Tibial nerve (tissue), 4 donors: ENCODE results near the gene ART5. TPM values are rescaled to one million over a fixed set of nuclear protein-coding genes. Genes with fewer than 3 reads are reported as not detected.
"Not testable (repeated sequence)": the region's sequence is repeated elsewhere in the genome, so short reads cannot be mapped to it uniquely, and the experiment has no call there.

Source experiments
- DNase-seq, 2 donors: peaks; one replicate each; pipeline ENCODE4 v3.0.0-alpha.2; 2019; ENCODE audit warnings: low spot score in 2 of 2
- H3K27ac ChIP-seq, 4 donors: fragments of 200-600 bp; sonication (generic) in 3 of 4; one replicate each; pipeline ENCODE4 v1.5.1; 2017 to 2019; ENCODE audit warnings: mild to moderate bottlenecking in 1 of 4
- H3K27me3 ChIP-seq, 2 donors: fragments of 200-600 bp; sonication (generic) in 1 of 2; one replicate each; pipeline versions ENCODE4 v1.5.1 to v1.6.0; 2017 to 2019
- H3K36me3 ChIP-seq, 3 donors: fragments of 200-600 bp; sonication (generic); one replicate each; pipeline ENCODE4 v1.5.1; 2018 to 2019
- H3K4me1 ChIP-seq, 4 donors: fragments of 200-600 bp; sonication (generic) in 3 of 4; one replicate each; pipeline ENCODE4 v1.5.1; 2017 to 2019
- H3K4me3 ChIP-seq, 4 donors: fragments of 200-600 bp; sonication (generic) in 3 of 4; one replicate each; pipeline ENCODE4 v1.5.1; 2017 to 2019; ENCODE audit warnings: mild to moderate bottlenecking in 1 of 4, moderate library complexity in 1 of 4
- H3K9me3 ChIP-seq, 4 donors: fragments of 200-600 bp; sonication (generic) in 3 of 4; one replicate each; pipeline ENCODE4 v1.5.1; 2017 to 2019
- EP300 ChIP-seq, 2 donors: sonication (generic); formaldehyde crosslinking; IDR thresholded peaks; one replicate each; pipeline ENCODE4 v1.6.1; 2017; ENCODE audit warnings: antibody characterized with exemption in 2 of 2, mild to moderate bottlenecking in 1 of 2
- POLR2A ChIP-seq, 2 donors: fragments of 450-650 bp; IDR thresholded peaks; one replicate each; pipeline ENCODE4 v1.6.1; 2017; ENCODE audit warnings: antibody characterized with exemption in 2 of 2, mild to moderate bottlenecking in 2 of 2, moderate library complexity in 2 of 2
- WGBS, 2 donors: methylation state at CpG; one replicate each; pipeline ENCODE4 v1.1.5; 2018; 5-methylcytosine and 5-hydroxymethylcytosine counted together
- total RNA-seq, 4 donors: library from RNA; depleted of rRNA; stranded (reverse); fragments of >200 nt; gene quantifications; one replicate each; pipeline ENCODE4 v1.1.0, GENCODE V29; 2016
- TF ChIP-seq, protein P1 (sequence below), 5 experiments: fragments of 200-600 bp in 3 of 5; fragments of 450-650 bp in 2 of 5; sonication (generic) in 3 of 5; IDR thresholded peaks; one replicate each; pipeline ENCODE4 v1.5.1; 2016 to 2019; ENCODE audit warnings: antibody characterized with exemption in 5 of 5, mild to moderate bottlenecking in 3 of 5, moderate library complexity in 2 of 5

ART5 gene
- total RNA-seq, 4 donors from 2014 or later: not detected

GRCh38 chr11:3655547-3655946 lies 13.8 kb upstream of the ART5 start:
- H3K4me1 ChIP-seq: no peaks in the 10 kb centered on the region
- no peak for TF ChIP-seq EP300 (IDR thresholded peaks at IDR 0.05)
- no peak for DNase-seq
- H3K9me3 ChIP-seq: no peaks in the 10 kb centered on the region
- H3K36me3 ChIP-seq: no peaks in the 10 kb centered on the region
- WGBS, 2 donors: 84 to 91% methylated on average over 3 of the region's 3 CpGs
- H3K4me3 ChIP-seq: no peak overlapping the region
- H3K27me3 ChIP-seq: no peaks in the 10 kb centered on the region
- H3K27ac ChIP-seq: no peak overlapping the region

GRCh38 chr11:3652514-3652913 lies 10.7 kb upstream of the ART5 start:
- WGBS, 2 donors: 56 to 94% methylated on average over 3 of the region's 3 CpGs
- not testable (repeated sequence) for H3K4me1 ChIP-seq, DNase-seq, H3K36me3 ChIP-seq, H3K27ac ChIP-seq, H3K9me3 ChIP-seq, H3K4me3 ChIP-seq
- peaks cover 0 to 11% of the 10 kb centered on the region in 2 donors for H3K27me3 ChIP-seq

GRCh38 chr11:3649374-3649773 lies 7.6 kb upstream of the ART5 start:
- H3K27me3 ChIP-seq: peaks cover 0 to 33% of the 10 kb centered on the region in 2 donors
- H3K36me3 ChIP-seq, DNase-seq, H3K27ac ChIP-seq, H3K4me1 ChIP-seq, H3K4me3 ChIP-seq, H3K9me3 ChIP-seq: not testable (repeated sequence)
- WGBS, 2 donors: 22 to 26% methylated on average over 9 of the region's 9 CpGs

GRCh38 chr11:3648843-3649242 lies 7.1 kb upstream of the ART5 start:
- H3K4me3 ChIP-seq, H3K27ac ChIP-seq, H3K9me3 ChIP-seq, H3K4me1 ChIP-seq, DNase-seq, H3K36me3 ChIP-seq: not testable (repeated sequence)
- 75 to 81% methylated on average over 13 of the region's 13 CpGs for WGBS, 2 donors
- peaks cover 0 to 38% of the 10 kb centered on the region in 2 donors for H3K27me3 ChIP-seq

GRCh38 chr11:3645552-3645951 lies 3.8 kb upstream of the ART5 start:
- Histone ChIP-seq H3K36me3 (no peaks in the 10 kb centered on the region), H3K4me3 (no peak overlapping the region), H3K9me3 (no peaks in the 10 kb centered on the region), H3K4me1 (peaks cover 0 to 21% (median 8%) of the 10 kb centered on the region in 4 donors), H3K27ac (no peak overlapping the region), H3K27me3 (peaks cover 0 to 61% of the 10 kb centered on the region in 2 donors)
- DNase-seq: no peak
- WGBS, 2 donors: 84 to 90% methylated on average over 7 of the region's 7 CpGs
- TF ChIP-seq POLR2A (IDR thresholded peaks at IDR 0.05) (no peak), EP300 (IDR thresholded peaks at IDR 0.05) (no peak)
- TF ChIP-seq, protein P1, sequence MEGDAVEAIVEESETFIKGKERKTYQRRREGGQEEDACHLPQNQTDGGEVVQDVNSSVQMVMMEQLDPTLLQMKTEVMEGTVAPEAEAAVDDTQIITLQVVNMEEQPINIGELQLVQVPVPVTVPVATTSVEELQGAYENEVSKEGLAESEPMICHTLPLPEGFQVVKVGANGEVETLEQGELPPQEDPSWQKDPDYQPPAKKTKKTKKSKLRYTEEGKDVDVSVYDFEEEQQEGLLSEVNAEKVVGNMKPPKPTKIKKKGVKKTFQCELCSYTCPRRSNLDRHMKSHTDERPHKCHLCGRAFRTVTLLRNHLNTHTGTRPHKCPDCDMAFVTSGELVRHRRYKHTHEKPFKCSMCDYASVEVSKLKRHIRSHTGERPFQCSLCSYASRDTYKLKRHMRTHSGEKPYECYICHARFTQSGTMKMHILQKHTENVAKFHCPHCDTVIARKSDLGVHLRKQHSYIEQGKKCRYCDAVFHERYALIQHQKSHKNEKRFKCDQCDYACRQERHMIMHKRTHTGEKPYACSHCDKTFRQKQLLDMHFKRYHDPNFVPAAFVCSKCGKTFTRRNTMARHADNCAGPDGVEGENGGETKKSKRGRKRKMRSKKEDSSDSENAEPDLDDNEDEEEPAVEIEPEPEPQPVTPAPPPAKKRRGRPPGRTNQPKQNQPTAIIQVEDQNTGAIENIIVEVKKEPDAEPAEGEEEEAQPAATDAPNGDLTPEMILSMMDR (IDR thresholded peaks at IDR 0.05): no peak

GRCh38 chr11:3644817-3645235 lies 3.0 kb upstream of the ART5 start, which contains the start of gene ART1:
TSS of gene ART1 (plus strand) at chr11:3645128. CDS start at chr11:3659214, 14,086 bp downstream.
- no peaks in the 10 kb centered on the region for H3K36me3 ChIP-seq
- TF ChIP-seq EP300 (IDR thresholded peaks at IDR 0.05) (no peak), POLR2A (IDR thresholded peaks at IDR 0.05) (no peak)
- TF ChIP-seq, protein P1 (IDR thresholded peaks at IDR 0.05): no peak
- 60 to 76% methylated on average over 4 of the region's 4 CpGs for WGBS, 2 donors
- no peak within 1 kb of the TSS for H3K27ac ChIP-seq
- no peak within 1 kb of the TSS for H3K4me3 ChIP-seq
- peaks cover 0 to 21% (median 8%) of the 10 kb centered on the region in 4 donors for H3K4me1 ChIP-seq
- H3K9me3 ChIP-seq: no peaks in the 10 kb centered on the region
- no peak for DNase-seq
- peaks cover 0 to 61% of the 10 kb centered on the region in 2 donors for H3K27me3 ChIP-seq

DNA sequence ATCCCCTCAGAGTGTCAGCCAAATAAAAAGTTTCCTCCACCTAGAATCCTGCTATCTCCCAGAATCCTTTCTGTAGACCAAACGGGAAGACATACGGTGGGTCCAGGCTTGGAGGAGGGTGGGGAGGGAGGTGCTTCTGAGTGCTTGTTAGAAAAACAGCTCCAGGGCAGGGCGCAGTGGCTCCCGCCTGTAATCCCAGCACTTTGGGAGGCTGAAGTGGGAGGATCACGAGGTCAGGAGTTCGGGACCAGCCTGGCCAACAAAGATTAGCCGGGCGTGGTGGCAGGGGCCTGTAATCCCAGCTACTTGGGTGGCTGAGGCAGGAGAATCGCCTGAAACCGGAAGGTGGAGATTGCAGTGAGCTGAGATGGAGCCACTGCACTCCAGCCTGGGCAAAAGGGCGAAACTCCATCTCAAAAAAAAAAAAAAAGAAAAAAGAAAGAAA lies 1.3 kb upstream of the ART5 start:
- not testable (repeated sequence) for H3K36me3 ChIP-seq, H3K9me3 ChIP-seq, DNase-seq
- Histone ChIP-seq H3K27ac (peak overlapping the region in 1 of 4 donors; percentile 52), H3K4me3 (peak overlapping the region in 2 of 4 donors; percentile 44 to 55), H3K27me3 (peaks cover 0 to 54% of the 10 kb centered on the region in 2 donors), H3K4me1 (peaks cover 0 to 21% (median 8%) of the 10 kb centered on the region in 4 donors)
- 46% methylated on average over 11 of the region's 11 CpGs for WGBS, 2 donors
